Fibroblast of villous mesenchyme (primary cell): ENCODE measurements around the gene MAN1B1. TPM values are rescaled to one million over a fixed set of nuclear protein-coding genes. Genes with fewer than 3 reads are reported as not detected.

Experiments
- DNase-seq: peaks from one replicate; pipeline ENCODE4 v3.0.0-alpha.2; 2010; ENCODE audit warnings: low read depth
- H3K4me3 ChIP-seq: 2 replicates; pipeline ENCODE4 v1.5.1; 2011; ENCODE audit warnings: low read depth, mild to moderate bottlenecking, low read length
- CTCF ChIP-seq: IDR thresholded peaks from 2 replicates; pipeline ENCODE4 v1.5.1; 2012; ENCODE audit warnings: low read depth, mild to moderate bottlenecking, low read length; ENCODE audit not compliant: insufficient read depth
- total RNA-seq: library from RNA; depleted of rRNA; stranded (reverse); fragments of >200 nt; gene quantifications from 2 replicates; pipeline ENCODE4 v1.2.3, GENCODE V29; 2012

MAN1B1 gene
- total RNA-seq, 1 donor: 65.6 TPM

DNA sequence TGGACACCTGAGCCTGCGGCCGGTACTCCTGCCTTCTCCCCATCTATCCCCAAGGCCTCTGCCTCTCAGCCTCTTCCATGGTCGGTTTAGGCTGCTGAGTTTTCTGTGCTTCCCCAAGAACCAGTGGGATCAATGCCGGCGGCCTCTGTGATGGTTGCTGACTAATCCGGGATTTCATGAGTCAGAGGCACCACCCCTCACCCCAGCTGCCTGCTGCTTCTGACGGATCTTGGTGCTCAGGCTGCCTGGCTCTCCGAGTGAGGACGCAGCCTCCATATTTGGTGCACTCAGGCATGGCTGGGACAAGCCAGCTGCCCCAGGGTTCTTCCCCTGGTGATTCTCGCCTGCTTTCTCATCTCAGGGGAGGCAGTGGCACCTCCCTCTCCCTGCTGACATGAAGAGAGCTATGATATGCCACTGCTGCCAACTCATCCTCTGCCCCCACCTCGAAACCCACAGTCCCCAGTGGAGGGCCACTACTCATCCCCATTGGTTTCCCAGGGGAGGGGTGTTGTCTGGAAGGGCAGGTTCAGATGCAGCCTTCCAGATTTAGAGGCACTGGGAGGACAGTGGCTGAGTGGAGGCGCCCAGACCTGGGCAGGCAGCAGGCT lies 3.3 kb upstream of the MAN1B1 start:
- TF ChIP-seq CTCF: no peak
- H3K4me3 ChIP-seq: no peak overlapping the region
- DNase-seq: peak; percentile 95

GRCh38 chr9:137084526-137084925 lies 2.3 kb upstream of the MAN1B1 start:
- TF ChIP-seq CTCF: no peak
- H3K4me3 ChIP-seq: no peak overlapping the region
- DNase-seq: no peak

DNA sequence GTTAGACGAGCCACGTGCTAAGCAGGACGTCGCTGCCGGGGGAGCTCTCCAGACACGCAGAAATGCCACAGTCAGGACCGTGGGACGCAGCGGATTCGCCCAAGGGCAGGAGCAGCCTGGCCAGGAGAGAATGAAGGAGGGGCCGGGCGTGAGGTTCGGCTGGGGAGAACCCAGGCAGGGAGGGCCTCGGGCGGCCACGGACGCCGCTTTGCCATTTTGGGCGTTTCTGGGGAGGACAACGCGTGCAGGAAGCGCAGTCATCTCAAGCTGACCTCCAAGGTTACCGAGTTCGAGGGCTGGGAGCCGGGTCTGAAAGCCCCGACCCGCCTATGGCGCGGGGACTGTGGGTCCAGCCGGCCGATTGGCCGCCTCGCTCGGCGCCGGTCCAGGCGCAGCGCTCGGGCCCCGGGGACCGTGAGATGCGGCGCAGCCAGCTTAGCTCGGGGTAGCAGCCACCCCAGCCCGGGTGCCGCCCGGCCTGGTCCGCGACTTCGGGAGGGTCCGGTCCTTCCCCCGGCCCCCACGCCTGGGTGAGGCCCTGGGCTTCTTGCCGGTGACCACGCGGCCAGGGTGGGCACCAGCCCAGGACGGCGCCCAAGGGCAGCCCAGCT lies 760 bp upstream of the MAN1B1 start:
- TF ChIP-seq CTCF: no peak
- peak overlapping the region; percentile 80 for H3K4me3 ChIP-seq
- peak; percentile 46 for DNase-seq

- no peak for TF ChIP-seq CTCF
- H3K4me3 ChIP-seq: peak overlapping the region; percentile 80
- DNase-seq: no peak
Observed at GRCh38 chr9:137087409-137087925, 682 bp downstream of the MAN1B1 start.

- H3K4me3 ChIP-seq: no peak overlapping the region
- TF ChIP-seq CTCF: no peak
- no peak for DNase-seq
Observed at GRCh38 chr9:137088121-137088520, 1.3 kb downstream of the MAN1B1 start.

DNA sequence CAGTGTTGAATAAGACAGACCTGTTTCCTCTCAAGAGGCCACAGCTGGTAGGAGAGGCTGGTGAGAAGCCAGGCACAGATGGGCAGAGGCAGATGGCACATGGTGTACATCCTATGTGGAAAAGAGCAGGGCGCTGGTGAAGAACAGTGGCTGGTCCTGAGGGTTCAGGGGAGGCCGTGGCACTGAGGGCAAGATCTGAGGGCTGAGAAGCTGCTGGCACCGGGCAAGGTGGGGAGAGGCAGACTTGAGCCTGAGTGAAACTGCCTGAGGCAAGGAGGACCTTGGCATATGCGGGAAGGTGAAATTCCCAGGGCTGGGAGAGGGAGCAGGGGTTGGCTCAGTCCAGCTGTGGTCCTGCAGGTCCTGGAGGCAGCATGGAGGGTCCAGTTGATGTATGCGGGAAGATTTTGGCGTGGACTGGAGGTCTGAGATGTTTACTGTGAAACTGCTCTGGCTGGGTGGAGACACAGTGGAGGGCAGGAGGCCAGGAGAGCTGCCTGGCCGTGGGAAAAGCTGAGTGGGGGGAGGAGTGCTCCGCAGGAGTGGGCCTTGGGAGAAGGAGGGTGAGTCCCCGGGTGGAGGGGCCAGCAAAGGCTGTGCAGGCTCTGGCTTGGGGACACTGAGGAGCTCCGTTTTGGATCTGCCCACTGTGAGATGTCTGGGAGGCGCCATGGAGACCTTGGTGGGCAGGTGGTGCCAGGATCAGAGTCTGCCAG lies 2.6 kb downstream of the MAN1B1 start:
- no peak overlapping the region for H3K4me3 ChIP-seq
- no peak for DNase-seq
- no peak for TF ChIP-seq CTCF
